GM18951 (cell line): ENCODE measurements around the gene KCNQ4.

Source experiments
- POLR2A ChIP-seq: IDR thresholded peaks from 4 replicates; pipeline ENCODE4 v1.6.1; 2011; ENCODE audit warnings: mild to moderate bottlenecking; ENCODE audit not compliant: insufficient read length, insufficient read depth; ENCODE audit errors: extremely low read depth
- in situ Hi-C: fragments of 300-500 bp; cut with MboI; formaldehyde crosslinking; loops from one replicate; pipeline ENCODE4 v1.12.0; 2022; ENCODE audit warnings: low sequenced_read_pairs, mixed read lengths, inconsistent platforms; ENCODE audit not compliant: unreplicated experiment

Gene KCNQ4

DNA sequence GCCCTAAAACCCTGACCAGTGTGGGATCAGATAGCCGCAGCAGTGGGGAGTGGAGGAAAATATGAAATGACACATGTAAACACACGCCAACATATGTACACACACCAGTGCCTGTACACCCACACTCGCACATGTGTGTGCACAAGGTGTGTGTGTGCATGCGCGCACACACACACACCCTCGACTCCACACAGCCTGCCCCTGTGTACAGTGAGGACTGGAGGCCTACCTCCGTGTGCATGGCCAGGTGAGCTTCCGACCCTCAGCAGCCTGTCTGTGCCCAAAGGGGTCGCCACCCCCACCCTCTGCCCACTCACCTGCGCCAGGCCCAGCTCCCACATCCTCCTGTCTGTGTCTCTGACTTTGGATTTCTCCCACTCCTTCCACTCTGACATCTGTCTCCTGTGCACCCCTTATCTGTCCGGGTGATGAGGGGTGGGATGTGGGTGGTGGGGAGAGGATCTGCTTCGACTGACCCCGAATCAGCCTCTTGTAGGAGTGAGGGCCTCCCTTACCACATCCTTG, 46.9 kb downstream of the KCNQ4 start:
- in situ Hi-C loops, result no loop called here
- TF ChIP-seq POLR2A, result no peak

DNA sequence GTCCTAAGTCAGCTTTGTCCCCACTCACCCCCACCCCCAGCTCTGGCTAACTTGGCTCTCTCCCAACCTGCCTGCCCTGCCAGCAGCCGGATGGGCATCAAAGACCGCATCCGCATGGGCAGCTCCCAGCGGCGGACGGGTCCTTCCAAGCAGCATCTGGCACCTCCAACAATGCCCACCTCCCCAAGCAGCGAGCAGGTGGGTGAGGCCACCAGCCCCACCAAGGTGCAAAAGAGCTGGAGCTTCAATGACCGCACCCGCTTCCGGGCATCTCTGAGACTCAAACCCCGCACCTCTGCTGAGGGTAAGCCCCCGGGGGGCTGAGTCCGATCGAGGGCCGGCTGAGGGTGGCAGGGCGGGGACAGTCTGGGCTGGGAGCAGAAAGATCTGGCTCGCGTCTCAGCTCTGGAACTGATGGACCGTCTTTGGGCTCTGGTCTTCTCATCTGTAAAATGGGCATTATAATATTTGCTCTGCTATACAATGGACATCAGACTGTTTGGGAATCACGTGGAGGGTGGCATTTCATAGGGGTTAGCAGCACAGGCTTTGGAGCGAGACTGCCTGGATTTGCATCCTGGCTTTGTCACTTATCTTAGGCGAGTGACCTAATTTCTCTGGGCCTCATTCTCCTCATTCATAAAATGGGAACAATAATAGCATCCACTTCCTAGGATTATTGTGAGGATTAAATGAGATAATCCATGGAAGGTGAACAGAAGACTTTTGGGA, 47.6 kb downstream of the KCNQ4 start:
- no peak for TF ChIP-seq POLR2A
- in situ Hi-C loops, result no loop called here

DNA sequence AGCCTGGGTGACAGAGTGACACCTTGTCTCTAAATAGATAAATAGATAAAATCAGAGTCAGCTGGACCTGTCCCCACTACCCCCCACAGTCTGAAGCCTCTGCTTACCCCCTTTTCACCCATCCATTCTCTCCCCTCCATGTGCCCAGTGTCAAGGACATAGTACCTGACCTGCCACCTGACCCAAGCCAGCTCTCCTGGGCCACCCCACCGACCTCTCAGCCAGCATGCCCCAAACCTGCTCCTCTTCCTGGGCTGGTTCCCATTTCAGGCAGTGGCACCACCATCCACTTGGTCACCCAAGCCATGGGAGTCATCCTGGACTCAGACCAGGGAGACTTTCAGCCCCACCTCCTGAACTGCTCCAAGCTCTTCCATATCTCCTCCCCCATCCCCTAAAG, 50.4 kb downstream of the KCNQ4 start:
- TF ChIP-seq POLR2A, result no peak
- in situ Hi-C loops, result no loop called here

DNA sequence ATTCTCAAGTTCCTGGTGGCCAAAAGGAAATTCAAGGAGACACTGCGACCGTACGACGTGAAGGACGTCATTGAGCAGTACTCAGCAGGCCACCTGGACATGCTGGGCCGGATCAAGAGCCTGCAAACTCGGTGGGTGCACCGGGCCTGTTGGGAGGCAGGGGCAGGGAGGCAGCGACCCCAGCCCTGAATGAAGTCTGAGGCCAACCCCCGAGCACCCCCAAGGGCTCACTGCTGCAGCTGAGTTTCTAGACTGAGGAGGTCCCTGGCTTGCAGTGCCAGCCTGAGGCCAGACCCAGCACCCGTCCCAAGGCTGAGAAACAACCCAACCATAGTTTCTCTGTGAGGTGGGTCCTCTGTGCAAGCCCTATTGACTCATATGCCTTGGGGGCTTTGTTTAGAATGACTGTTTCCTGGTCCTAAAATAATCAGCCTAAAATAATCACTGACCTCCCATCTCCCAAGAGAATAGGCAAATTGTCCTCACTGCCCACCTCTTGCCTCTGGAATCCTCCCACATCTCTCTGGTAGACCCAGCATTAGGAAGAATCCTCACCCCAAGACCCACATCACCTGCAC, 51.5 kb downstream of the KCNQ4 start:
- in situ Hi-C loops, result no loop called here
- no peak for TF ChIP-seq POLR2A

DNA sequence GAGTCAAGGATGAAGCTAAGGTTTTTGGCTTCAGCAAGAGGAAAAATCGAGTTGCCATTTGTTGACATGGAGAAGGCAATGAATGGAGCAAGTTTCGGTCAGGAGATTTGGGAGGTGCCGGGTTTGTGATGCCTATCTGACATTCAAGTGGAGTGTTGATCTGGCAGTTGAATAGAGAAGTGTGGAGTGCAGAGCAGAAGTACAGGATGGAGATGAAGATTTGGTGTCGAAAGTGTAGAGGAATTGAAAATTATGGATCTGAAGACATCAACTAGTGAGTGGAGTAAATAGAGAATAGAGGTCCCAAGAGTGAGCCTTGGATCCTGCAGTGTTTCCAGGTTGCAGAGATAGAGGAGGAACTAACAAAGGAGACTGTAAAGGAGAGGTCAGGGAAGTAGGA, 52.7 kb downstream of the KCNQ4 start:
- in situ Hi-C loops, result no loop called here
- no peak for TF ChIP-seq POLR2A

DNA sequence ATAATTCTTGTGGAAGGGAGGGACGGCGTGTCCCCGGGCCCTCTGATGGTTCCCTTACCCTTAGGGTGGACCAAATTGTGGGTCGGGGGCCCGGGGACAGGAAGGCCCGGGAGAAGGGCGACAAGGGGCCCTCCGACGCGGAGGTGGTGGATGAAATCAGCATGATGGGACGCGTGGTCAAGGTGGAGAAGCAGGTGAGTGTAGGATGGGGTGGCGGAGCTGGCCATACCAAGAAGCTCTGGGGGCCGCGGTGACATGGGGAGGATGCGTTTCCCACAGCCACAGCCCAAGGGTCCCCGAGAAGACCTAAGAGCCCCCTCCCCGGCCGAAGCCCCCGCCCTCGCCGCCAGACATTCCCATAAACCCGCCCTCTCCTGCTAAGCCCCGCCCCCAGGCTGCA, 54.0 kb downstream of the KCNQ4 start:
- no peak for TF ChIP-seq POLR2A
- in situ Hi-C loops, result no loop called here

DNA sequence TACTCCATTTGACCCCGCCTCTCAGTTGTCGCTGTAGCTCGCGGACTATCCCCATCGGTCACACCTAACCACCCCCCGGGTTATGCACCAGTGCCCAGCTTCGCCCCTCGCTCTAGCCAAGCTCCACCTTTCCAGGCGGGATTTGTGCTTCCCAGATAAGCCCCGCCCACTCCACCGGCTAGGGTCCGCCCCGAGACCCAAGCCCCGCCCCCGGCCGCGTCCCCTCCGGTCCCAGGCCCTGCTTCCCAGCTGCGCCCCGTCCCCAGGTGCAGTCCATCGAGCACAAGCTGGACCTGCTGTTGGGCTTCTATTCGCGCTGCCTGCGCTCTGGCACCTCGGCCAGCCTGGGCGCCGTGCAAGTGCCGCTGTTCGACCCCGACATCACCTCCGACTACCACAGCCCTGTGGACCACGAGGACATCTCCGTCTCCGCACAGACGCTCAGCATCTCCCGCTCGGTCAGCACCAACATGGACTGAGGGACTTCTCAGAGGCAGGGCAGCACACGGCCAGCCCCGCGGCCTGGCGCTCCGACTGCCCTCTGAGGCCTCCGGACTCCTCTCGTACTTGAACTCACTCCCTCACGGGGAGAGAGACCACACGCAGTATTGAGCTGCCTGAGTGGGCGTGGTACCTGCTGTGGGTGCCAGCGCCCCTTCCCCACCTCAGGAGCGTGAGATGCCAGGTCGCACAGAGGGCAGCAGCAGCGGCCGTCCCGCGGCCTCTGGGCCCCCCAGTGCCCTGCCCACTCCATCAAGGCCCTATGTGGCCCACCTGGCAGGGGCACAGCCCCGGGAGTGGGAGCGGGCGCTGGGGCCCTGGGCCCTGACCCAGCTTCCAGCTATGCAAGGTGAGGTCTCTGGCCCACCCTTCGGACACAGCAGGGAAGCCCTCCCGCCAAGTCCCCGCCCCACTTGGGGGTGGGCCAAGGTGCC, 54.7 kb downstream of the KCNQ4 start:
- TF ChIP-seq POLR2A, result no peak
- in situ Hi-C loops, result no loop called here

DNA sequence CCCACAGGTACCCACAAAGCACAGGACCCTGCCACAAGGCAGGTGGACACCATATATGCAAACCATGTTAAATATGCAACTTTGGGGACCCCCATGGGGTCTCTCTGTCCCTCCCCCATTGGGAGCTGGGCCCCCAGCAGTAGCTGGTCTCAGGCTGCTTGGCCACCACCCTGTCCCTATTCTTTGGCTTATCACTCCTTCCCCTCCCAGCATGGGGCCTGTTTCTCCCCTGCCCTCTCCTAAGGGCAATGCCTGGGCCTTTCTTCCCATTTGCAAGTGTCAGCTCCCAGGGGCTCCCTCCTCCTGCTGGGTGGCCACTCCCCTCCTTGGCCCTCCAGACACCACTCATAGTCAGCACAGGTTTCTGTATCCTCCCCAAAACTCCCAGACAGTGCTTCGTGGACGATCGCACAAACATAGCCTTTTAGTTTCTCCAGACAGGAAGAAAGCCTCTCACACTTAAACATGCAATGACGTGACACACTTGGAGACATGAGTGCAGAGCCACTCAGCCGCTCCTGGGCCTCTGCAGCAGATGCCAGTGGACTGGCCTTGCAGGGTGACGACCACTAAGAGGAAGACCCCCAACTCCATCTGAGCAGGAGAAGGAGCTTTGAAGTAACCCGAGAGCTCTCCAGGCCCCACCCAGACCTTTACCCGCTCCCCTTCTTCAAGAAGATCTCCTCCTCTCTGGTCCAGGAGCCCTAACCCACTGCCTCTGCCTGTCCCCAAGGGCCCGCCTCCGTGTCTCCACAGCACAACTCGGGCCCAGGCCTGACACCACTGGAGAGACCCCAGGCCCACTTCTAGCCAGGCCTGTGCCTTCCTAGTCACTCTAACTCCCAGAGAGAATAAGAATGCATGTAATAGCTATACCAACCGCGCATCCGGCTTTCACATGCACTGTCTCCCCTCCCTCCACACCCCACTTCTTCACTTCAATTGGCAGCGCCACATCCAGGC, 55.7 kb downstream of the KCNQ4 start:
- TF ChIP-seq POLR2A, result no peak
- in situ Hi-C loops, result no loop called here

DNA sequence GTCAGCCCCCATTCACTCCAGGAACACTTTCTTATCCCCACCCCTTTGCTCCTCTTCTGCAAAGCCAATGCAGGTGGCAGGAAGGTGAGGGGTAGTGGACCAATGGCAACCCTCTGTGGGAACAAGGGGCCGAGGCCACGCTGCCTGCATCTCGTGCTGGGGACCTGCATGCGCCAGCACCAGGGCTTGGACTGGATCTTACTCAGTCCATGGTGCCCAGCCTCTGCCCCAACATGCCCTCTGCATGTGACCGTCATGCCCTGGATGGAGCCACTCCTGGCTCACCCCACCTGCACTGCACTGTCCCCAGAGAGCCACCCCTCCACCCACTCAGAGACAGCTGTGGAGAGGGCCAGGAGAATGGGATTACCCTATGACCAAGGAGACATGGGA, 56.4 kb downstream of the KCNQ4 start:
- no peak for TF ChIP-seq POLR2A
- in situ Hi-C loops, result loop anchor here (10.0 kb wide), 1 partner anchor 65 kb away; no protein-coding TSS in a partner anchor

DNA sequence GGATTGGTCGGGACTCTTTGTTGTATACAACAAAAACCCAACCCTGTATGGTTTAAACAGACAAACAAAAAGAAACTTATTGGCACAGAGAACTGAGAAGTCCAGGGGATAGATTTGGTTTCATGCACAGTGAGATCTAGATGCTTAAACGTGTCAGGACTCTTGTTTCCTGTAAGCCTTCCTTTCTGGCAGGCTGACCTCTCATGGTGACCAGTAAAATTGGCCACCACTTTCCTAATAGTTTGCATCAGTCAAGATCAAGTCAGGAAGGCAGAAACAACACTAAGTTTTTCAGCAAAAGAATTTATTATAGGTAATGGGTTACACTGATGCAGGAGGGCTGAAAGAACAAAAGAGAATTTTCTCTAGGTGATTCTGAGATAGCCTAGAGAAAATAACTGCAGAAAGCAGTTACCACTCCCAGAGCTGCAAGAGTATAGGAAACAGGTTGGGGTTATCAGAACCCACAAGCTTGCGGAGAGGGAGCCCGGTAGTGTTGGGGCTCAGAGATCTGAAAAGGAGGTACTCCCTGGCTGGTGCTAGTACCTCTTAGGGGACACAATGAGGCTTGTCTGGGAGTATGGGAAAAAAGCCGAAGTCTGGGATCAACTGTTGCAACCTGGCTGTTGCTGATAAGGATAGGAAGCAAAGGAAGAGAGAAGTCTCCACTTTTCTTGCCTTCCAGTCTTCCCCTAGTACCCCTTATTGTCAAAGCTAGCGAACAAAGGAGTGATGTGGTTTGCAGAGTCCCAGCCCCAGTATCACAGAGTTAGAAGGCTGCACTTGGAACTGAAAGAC, 57.1 kb downstream of the KCNQ4 start:
- in situ Hi-C loops, result loop anchor here (10.0 kb wide), 1 partner anchor 66 kb away; no protein-coding TSS in a partner anchor
- no peak for TF ChIP-seq POLR2A

DNA sequence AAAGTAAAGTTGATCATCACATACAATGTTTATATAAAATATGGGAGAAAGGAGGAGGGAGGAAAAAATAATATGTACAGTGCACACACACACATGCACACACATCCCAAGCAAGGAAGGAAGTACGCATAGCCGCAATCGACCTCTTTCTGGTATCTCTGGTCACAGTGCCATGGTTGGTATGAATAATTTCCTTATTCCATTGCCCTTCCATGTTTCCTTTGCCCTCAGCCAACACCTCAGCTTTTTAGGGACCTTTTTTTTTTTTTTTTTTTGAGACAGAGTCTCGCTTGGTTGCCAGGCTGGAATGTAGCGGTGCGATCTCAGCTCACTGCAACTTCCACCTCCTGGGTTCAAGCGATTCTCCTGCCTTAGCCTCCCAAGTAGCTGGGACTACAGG, 58.0 kb downstream of the KCNQ4 start:
- no peak for TF ChIP-seq POLR2A
- in situ Hi-C loops, result loop anchor here (10.0 kb wide), 1 partner anchor 67 kb away; no protein-coding TSS in a partner anchor
